ENCODE measurements around the gene TIMMDC1. TPM values are rescaled to one million over a fixed set of nuclear protein-coding genes. Genes with fewer than 3 reads are reported as not detected.

TIMMDC1 gene
- polyA plus RNA-seq, 1 of the 3 experiments (the other 2 are of a cell fraction), result 128 TPM

DNA sequence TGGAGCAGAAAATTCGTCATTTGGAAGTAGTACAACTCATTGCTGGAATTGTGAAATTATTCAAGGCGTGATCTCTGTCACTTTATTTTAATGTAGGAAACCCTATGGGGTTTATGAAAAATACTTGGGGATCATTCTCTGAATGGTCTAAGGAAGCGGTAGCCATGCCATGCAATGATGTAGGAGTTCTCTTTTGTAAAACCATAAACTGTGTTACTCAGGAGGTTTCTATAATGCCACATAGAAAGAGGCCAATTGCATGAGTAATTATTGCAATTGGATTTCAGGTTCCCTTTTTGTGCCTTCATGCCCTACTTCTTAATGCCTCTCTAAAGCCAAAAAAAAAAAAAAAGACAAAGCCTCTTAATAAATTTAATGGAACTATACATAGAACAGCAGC lies 5.5 kb upstream of the TIMMDC1 start:
- Histone ChIP-seq H3K4me3 (ENCODE audit: low read depth in 2 of 2, low read length in 1 of 2) (no peak overlapping the region), H3K36me3 (replicated peaks in 1 of 2; ENCODE audit: control insufficient read depth in 1 of 2, insufficient read depth in 2 of 2, low read length in 1 of 2) (peaks cover 13 to 38% of the 10 kb centered on the region in 2 experiments), H3K9me2 (no peaks in the 10 kb centered on the region), H3K79me2 (ENCODE audit: insufficient read depth) (peaks cover 7% of the 10 kb centered on the region; the same call in 1 of the 2 replicates), H4K20me1 (ENCODE audit: insufficient read depth) (no peaks in the 10 kb centered on the region), H3K27me3 (ENCODE audit: insufficient read depth) (no peaks in the 10 kb centered on the region), H2AFZ (ENCODE audit: low read depth) (no peak overlapping the region), H3K9me3 (no peaks in the 10 kb centered on the region), H3K9ac (no peak overlapping the region), H3K4me2 (no peak overlapping the region), H3K27ac (ENCODE audit: low read depth in 2 of 2, low read length in 1 of 2) (no peak overlapping the region), H3K4me1 (ENCODE audit: control insufficient read depth in 1 of 2, insufficient read depth in 2 of 2, low read depth in 1 of 2, low read length in 1 of 2) (peaks cover 0 to 3% of the 10 kb centered on the region in 2 experiments; a peak in 1 of 4 replicates), H3F3A (replicated peaks; ENCODE audit: insufficient read depth) (peaks cover 5% of the 10 kb centered on the region)
- DNase-seq, result no peak
- 100% methylated on average over 3 of the region's 3 CpGs for WGBS (ENCODE audit: low lambda C conversion rate)
- no peak for TF ChIP-seq MXI1 (IDR thresholded peaks at IDR 0.05; ENCODE audit: low read depth, low read length)
- TF ChIP-seq FOXM1 (IDR thresholded peaks at IDR 0.05; ENCODE audit: low read depth), result no peak
- TF ChIP-seq, protein P1, sequence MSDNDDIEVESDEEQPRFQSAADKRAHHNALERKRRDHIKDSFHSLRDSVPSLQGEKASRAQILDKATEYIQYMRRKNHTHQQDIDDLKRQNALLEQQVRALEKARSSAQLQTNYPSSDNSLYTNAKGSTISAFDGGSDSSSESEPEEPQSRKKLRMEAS (IDR thresholded peaks at IDR 0.05; ENCODE audit: low read depth), result no peak
- TF ChIP-seq POLR2AphosphoS5 (IDR thresholded peaks at IDR 0.05; ENCODE audit: low read depth, low read length), result no peak
- TF ChIP-seq SIN3A (IDR thresholded peaks at IDR 0.05; ENCODE audit: borderline replicate concordance, low read depth, low read length), result no peak
- TF ChIP-seq RCOR1 (IDR thresholded peaks at IDR 0.05; ENCODE audit: low read length), result no peak
- TF ChIP-seq GABPA (IDR thresholded peaks at IDR 0.05; ENCODE audit: low read depth), result no peak
- TF ChIP-seq RAD21 (IDR thresholded peaks at IDR 0.05; ENCODE audit: low read length), result no peak
- no peak for TF ChIP-seq SMC3 (IDR thresholded peaks at IDR 0.05; ENCODE audit: low read depth, low read length)
- no peak for TF ChIP-seq GATA2 (CRISPR knock-in tag; IDR thresholded peaks at IDR 0.05)
- TF ChIP-seq, protein P2, sequence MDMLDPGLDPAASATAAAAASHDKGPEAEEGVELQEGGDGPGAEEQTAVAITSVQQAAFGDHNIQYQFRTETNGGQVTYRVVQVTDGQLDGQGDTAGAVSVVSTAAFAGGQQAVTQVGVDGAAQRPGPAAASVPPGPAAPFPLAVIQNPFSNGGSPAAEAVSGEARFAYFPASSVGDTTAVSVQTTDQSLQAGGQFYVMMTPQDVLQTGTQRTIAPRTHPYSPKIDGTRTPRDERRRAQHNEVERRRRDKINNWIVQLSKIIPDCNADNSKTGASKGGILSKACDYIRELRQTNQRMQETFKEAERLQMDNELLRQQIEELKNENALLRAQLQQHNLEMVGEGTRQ (IDR thresholded peaks at IDR 0.05; ENCODE audit: borderline replicate concordance, low read depth, low read length), result no peak
- TF ChIP-seq, protein P3, sequence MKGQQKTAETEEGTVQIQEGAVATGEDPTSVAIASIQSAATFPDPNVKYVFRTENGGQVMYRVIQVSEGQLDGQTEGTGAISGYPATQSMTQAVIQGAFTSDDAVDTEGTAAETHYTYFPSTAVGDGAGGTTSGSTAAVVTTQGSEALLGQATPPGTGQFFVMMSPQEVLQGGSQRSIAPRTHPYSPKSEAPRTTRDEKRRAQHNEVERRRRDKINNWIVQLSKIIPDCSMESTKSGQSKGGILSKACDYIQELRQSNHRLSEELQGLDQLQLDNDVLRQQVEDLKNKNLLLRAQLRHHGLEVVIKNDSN (IDR thresholded peaks at IDR 0.05; ENCODE audit: borderline replicate concordance, low read depth), result no peak
- TF ChIP-seq, protein P4, sequence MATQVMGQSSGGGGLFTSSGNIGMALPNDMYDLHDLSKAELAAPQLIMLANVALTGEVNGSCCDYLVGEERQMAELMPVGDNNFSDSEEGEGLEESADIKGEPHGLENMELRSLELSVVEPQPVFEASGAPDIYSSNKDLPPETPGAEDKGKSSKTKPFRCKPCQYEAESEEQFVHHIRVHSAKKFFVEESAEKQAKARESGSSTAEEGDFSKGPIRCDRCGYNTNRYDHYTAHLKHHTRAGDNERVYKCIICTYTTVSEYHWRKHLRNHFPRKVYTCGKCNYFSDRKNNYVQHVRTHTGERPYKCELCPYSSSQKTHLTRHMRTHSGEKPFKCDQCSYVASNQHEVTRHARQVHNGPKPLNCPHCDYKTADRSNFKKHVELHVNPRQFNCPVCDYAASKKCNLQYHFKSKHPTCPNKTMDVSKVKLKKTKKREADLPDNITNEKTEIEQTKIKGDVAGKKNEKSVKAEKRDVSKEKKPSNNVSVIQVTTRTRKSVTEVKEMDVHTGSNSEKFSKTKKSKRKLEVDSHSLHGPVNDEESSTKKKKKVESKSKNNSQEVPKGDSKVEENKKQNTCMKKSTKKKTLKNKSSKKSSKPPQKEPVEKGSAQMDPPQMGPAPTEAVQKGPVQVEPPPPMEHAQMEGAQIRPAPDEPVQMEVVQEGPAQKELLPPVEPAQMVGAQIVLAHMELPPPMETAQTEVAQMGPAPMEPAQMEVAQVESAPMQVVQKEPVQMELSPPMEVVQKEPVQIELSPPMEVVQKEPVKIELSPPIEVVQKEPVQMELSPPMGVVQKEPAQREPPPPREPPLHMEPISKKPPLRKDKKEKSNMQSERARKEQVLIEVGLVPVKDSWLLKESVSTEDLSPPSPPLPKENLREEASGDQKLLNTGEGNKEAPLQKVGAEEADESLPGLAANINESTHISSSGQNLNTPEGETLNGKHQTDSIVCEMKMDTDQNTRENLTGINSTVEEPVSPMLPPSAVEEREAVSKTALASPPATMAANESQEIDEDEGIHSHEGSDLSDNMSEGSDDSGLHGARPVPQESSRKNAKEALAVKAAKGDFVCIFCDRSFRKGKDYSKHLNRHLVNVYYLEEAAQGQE (IDR thresholded peaks at IDR 0.05; ENCODE audit: low read depth, low read length), result no peak
- TF ChIP-seq TAF1 (IDR thresholded peaks at IDR 0.05; ENCODE audit: borderline replicate concordance, low read depth, low read length), result no peak
- no peak for TF ChIP-seq ELF1 (IDR thresholded peaks at IDR 0.05)
- no peak for TF ChIP-seq NRF1 (IDR thresholded peaks at IDR 0.05; ENCODE audit: low read depth, low read length)
- CTCF ChIA-PET, result interaction anchor here (1.4 kb wide), 1 partner anchor 16 kb away, joined by 4 read pairs; no protein-coding TSS in a partner anchor
- POLR2A ChIA-PET, result no interaction called here
